HCT116 (cell line): ENCODE measurements around the gene TXNL1. TPM values are rescaled to one million over a fixed set of nuclear protein-coding genes. Genes with fewer than 3 reads are reported as not detected.

Source experiments
- ATAC-seq: fragments of 200-7000 bp; cut with Tn5 transposase; 2 replicates; pipeline ENCODE4 v1.9.1; 2020; ENCODE audit warnings: mild to moderate bottlenecking, moderate library complexity
- BruUV-seq: library from RNA; stranded (reverse); fragments of 400-500 nt; replicated peaks from 2 replicates; lab custom pipeline; 2021; lab: Mats Ljungman, UMichigan
- CTCF ChIA-PET: fragments of 300-600 bp; sonication (Branson Sonifier 250); formaldehyde crosslinking; loops from one replicate; lab custom pipeline; 2021; ENCODE audit warnings: antibody characterized with exemption; lab: Charles Lee
- POLR2A ChIA-PET: fragments of 300-600, 350-600 bp; sonication (Branson Sonifier 250); formaldehyde crosslinking; loops from one replicate; lab custom pipeline; 2021; ENCODE audit warnings: antibody characterized with exemption; lab: Charles Lee
- RAD21 ChIA-PET, 2 experiments: fragments of 300-600 bp; sonication (Branson Sonifier 250); formaldehyde crosslinking; loops; one replicate each; lab custom pipeline; 2023; ENCODE audit warnings: low total read pairs in 2 of 2; ENCODE audit not compliant: uncharacterized antibody in 2 of 2, unreplicated experiment in 2 of 2, low non-redundant PET in 1 of 2; lab: Charles Lee
- DNase-seq: peaks from one replicate; pipeline ENCODE4 v3.0.0-alpha.2; 2010; ENCODE audit warnings: low read depth, low spot score
- H2AFZ ChIP-seq: fragments of 200-600 bp; shearing (Covaris generic), sonication (generic); 2 replicates; pipeline ENCODE4 v1.6.1; 2017; ENCODE audit warnings: low read depth, mixed run types, mixed read lengths, antibody characterized with exemption, low read length; ENCODE audit not compliant: poor library complexity, severe bottlenecking
- H3K27ac ChIP-seq: 2 replicates; pipeline ENCODE4 v1.5.1; 2012; ENCODE audit warnings: low read depth, low read length
- H3K27me3 ChIP-seq: fragments of 200-600 bp; sonication (generic); 2 replicates; pipeline ENCODE4 v1.6.1; 2016; ENCODE audit warnings: mixed run types, low read length, mixed read lengths; ENCODE audit not compliant: insufficient read depth
- H3K36me3 ChIP-seq, 2 experiments: fragments of 200-500 bp in 1 of 2; fragments of 200-600 bp in 1 of 2; sonication (Bioruptor generic) in 1 of 2; sonication (generic) in 1 of 2; 2 replicates each; pipeline versions ENCODE4 v1.5.1 to v1.6.1; 2014 to 2016; ENCODE audit warnings: low read length in 2 of 2, inconsistent platforms in 1 of 2, mixed read lengths in 1 of 2, mixed run types in 1 of 2; ENCODE audit not compliant: insufficient read depth in 2 of 2, control insufficient read depth in 1 of 2
- H3K4me1 ChIP-seq, 2 experiments: fragments of 200-600 bp in 1 of 2; sonication (generic) in 1 of 2; 2 replicates each; pipeline versions ENCODE4 v1.5.1 to v1.6.1; 2012 to 2017; ENCODE audit warnings: low read length in 2 of 2, inconsistent platforms in 1 of 2, mild to moderate bottlenecking in 1 of 2, mixed read lengths in 1 of 2, mixed run types in 1 of 2, moderate library complexity in 1 of 2; ENCODE audit not compliant: insufficient read depth in 2 of 2, control insufficient read depth in 1 of 2
- H3K4me2 ChIP-seq: fragments of 200-600 bp; sonication (generic); 2 replicates; pipeline ENCODE4 v1.6.1; 2017; ENCODE audit warnings: mixed run types, low read length, mixed read lengths
- H3K4me3 ChIP-seq, 2 experiments: fragments of 200-600 bp in 1 of 2; sonication (generic) in 1 of 2; replicated peaks in 1 of 2; 2 replicates each; pipeline ENCODE4 v1.5.1; 2011 to 2016; ENCODE audit warnings: low read length in 2 of 2, control low read depth in 1 of 2, low read depth in 1 of 2, mild to moderate bottlenecking in 1 of 2, mixed read lengths in 1 of 2, mixed run types in 1 of 2
- H3K79me2 ChIP-seq: fragments of 200-600 bp; sonication (generic); 2 replicates; pipeline ENCODE4 v1.6.1; 2017; ENCODE audit warnings: mild to moderate bottlenecking, mixed run types, low read length, moderate library complexity, mixed read lengths; ENCODE audit not compliant: insufficient read depth
- H3K9ac ChIP-seq: fragments of 200-600 bp; sonication (generic); 2 replicates; pipeline ENCODE4 v1.6.1; 2016; ENCODE audit warnings: low read length, mixed read lengths
- H3K9me2 ChIP-seq: fragments of 200-600 bp; sonication (generic), shearing (Covaris generic); 2 replicates; pipeline ENCODE4 v1.6.1; 2017; ENCODE audit warnings: mixed run types, mild to moderate bottlenecking, moderate library complexity; ENCODE audit not compliant: insufficient read depth
- H3K9me3 ChIP-seq, 2 experiments: fragments of 200-500 bp in 1 of 2; fragments of 200-600 bp in 1 of 2; sonication (Bioruptor generic) in 1 of 2; sonication (generic) in 1 of 2; 2 replicates each; pipeline ENCODE4 v1.6.1; 2014 to 2017; ENCODE audit warnings: low read length in 2 of 2, mixed read lengths in 2 of 2, inconsistent platforms in 1 of 2, low read depth in 1 of 2, mild to moderate bottlenecking in 1 of 2, mixed run types in 1 of 2, moderate library complexity in 1 of 2; ENCODE audit not compliant: control insufficient read depth in 1 of 2, insufficient read depth in 1 of 2
- H4K20me1 ChIP-seq: fragments of 200-600 bp; sonication (generic), shearing (Covaris generic); 2 replicates; pipeline ENCODE4 v1.6.1; 2017; ENCODE audit warnings: mixed run types, mild to moderate bottlenecking, moderate library complexity; ENCODE audit not compliant: insufficient read depth
- CTCF ChIP-seq, 3 experiments: fragments of 200-600 bp in 1 of 3; sonication (generic) in 1 of 3; IDR thresholded peaks in 2 of 3; conservative IDR thresholded peaks in 1 of 3; 2 replicates each; pipeline ENCODE4 v1.5.1; 2012 to 2017; ENCODE audit warnings: low read depth in 2 of 3, low read length in 2 of 3, antibody characterized with exemption in 1 of 3, borderline replicate concordance in 1 of 3, control low read depth in 1 of 3, mild to moderate bottlenecking in 1 of 3, mixed read lengths in 1 of 3, mixed run types in 1 of 3, moderate library complexity in 1 of 3; ENCODE audit not compliant: insufficient read depth in 1 of 3
- EGR1 ChIP-seq: IDR thresholded peaks from 2 replicates; pipeline ENCODE4 v1.6.1; 2012; ENCODE audit warnings: low read depth
- ELF1 ChIP-seq: IDR thresholded peaks from 2 replicates; pipeline ENCODE4 v1.6.1; 2012; ENCODE audit warnings: low read depth, borderline replicate concordance
- EZH2 ChIP-seq: fragments of 200-600 bp; sonication (generic); IDR thresholded peaks from 2 replicates; pipeline ENCODE4 v1.6.1; 2017; ENCODE audit warnings: antibody characterized with exemption, mixed run types
- EZH2phosphoT487 ChIP-seq: fragments of 200-600 bp; IDR thresholded peaks from 2 replicates; pipeline ENCODE4 v1.6.1; 2018; ENCODE audit warnings: antibody characterized with exemption, borderline replicate concordance
- MAX ChIP-seq: IDR thresholded peaks from 2 replicates; pipeline ENCODE4 v1.6.1; 2012
- RAD21 ChIP-seq: IDR thresholded peaks from 2 replicates; pipeline ENCODE4 v1.6.1; 2012; ENCODE audit warnings: low read depth, mild to moderate bottlenecking
- REST ChIP-seq: IDR thresholded peaks from 2 replicates; pipeline ENCODE4 v1.6.1; 2012; ENCODE audit warnings: low read depth
- SIN3A ChIP-seq: IDR thresholded peaks from 2 replicates; pipeline ENCODE4 v1.6.1; 2012; ENCODE audit warnings: low read depth
- YY1 ChIP-seq: IDR thresholded peaks from 2 replicates; pipeline ENCODE4 v1.6.1; 2011; ENCODE audit warnings: low read length, low read depth, moderate library complexity, mild to moderate bottlenecking; ENCODE audit not compliant: insufficient replicate concordance; ENCODE audit errors: extremely low read depth
- ZBTB33 ChIP-seq: IDR thresholded peaks from 2 replicates; pipeline ENCODE4 v1.6.1; 2011; ENCODE audit warnings: mild to moderate bottlenecking, low read length, moderate library complexity; ENCODE audit not compliant: insufficient replicate concordance; ENCODE audit errors: extremely low read depth
- intact Hi-C: fragments of 100-400 bp; cut with micrococcal nuclease; formaldehyde crosslinking; loops from 2 replicates; pipeline ENCODE4 v1.10.0; 2022
- total RNA-seq: library from RNA; stranded (reverse); gene quantifications from one replicate; pipeline ENCODE4 v1.2.1, GENCODE V29; 2021; ENCODE audit not compliant: unreplicated experiment

The TXNL1 gene
- total RNA-seq, 1 experiment from 2014 or later: 86.5 TPM

GRCh38 chr18:56645415-56646016 lies 7.1 kb upstream of the TXNL1 start:
- Histone ChIP-seq H3K4me3 (no peak overlapping the region), H3K9ac (no peak overlapping the region), H3K79me2 (no peaks in the 10 kb centered on the region), H3K36me3 (no peaks in the 10 kb centered on the region), H4K20me1 (no peaks in the 10 kb centered on the region), H3K4me2 (no peak overlapping the region), H3K27me3 (no peaks in the 10 kb centered on the region), H3K27ac (no peak overlapping the region), H3K9me2 (no peaks in the 10 kb centered on the region), H3K9me3 (no peaks in the 10 kb centered on the region), H3K4me1 (peaks cover 0 to 16% of the 10 kb centered on the region in 2 experiments; a peak in 2 of 4 replicates), H2AFZ (no peak overlapping the region)
- ChIA-PET RAD21 (no interaction called here), CTCF (interaction anchor here (1.1 kb wide), 1 partner anchor 58 kb away, joined by 3 read pairs; no protein-coding TSS in a partner anchor), POLR2A (no interaction called here)
- no TSS peak for BruUV-seq
- ATAC-seq (peak; percentile 69), DNase-seq (peak; percentile 26)
- intact Hi-C loops: no loop called here
- TF ChIP-seq EGR1: no peak
- TF ChIP-seq CTCF (IDR thresholded peaks at IDR 0.05 in 2 of 3, conservative IDR thresholded peaks at IDR 0.05 in 1 of 3; ENCODE audit: borderline replicate concordance in 1 of 3, insufficient read depth in 1 of 3, low read depth in 2 of 3, low read length in 2 of 3): peak in 2 of 3 experiments; percentile 45 to 66; a peak in 4 of 6 replicates
- peak; percentile 19; the same call in 1 of the 2 replicates for TF ChIP-seq RAD21

- Histone ChIP-seq H3K9ac (no peak overlapping the region), H3K27ac (no peak overlapping the region), H3K9me2 (no peaks in the 10 kb centered on the region), H3K27me3 (no peaks in the 10 kb centered on the region), H3K9me3 (no peaks in the 10 kb centered on the region), H3K4me3 (no peak overlapping the region), H3K79me2 (no peaks in the 10 kb centered on the region), H4K20me1 (no peaks in the 10 kb centered on the region), H3K4me2 (no peak overlapping the region), H2AFZ (no peak overlapping the region), H3K4me1 (peaks cover 4 to 17% of the 10 kb centered on the region in 2 experiments; a peak in 3 of 4 replicates), H3K36me3 (no peaks in the 10 kb centered on the region)
- ChIA-PET RAD21 (no interaction called here), POLR2A (no interaction called here), CTCF (no interaction called here)
- intact Hi-C loops: no loop called here
- BruUV-seq: no TSS peak
- no peak for ATAC-seq
- DNase-seq: no peak
- no peak for TF ChIP-seq SIN3A
- no peak for TF ChIP-seq REST
- TF ChIP-seq MAX: no peak
- no peak for TF ChIP-seq EZH2
- TF ChIP-seq ZBTB33: no peak
- TF ChIP-seq YY1: no peak
- TF ChIP-seq EZH2phosphoT487: no peak
- no peak for TF ChIP-seq ELF1
Measured at GRCh38 chr18:56643381-56643780, 5.0 kb upstream of the TXNL1 start.
